HG03460 (cell line): ENCODE data around the gene STX8.
"Not testable (repeated sequence)": the region's sequence is repeated elsewhere in the genome, so short reads cannot be mapped to it uniquely, and the experiment has no call there.

Experiments
- ATAC-seq: cut with Tn5 transposase; IDR thresholded peaks from one replicate; pipeline ENCODE4 v1.9.1; 2021; ENCODE audit not compliant: unreplicated experiment

The STX8 gene

DNA sequence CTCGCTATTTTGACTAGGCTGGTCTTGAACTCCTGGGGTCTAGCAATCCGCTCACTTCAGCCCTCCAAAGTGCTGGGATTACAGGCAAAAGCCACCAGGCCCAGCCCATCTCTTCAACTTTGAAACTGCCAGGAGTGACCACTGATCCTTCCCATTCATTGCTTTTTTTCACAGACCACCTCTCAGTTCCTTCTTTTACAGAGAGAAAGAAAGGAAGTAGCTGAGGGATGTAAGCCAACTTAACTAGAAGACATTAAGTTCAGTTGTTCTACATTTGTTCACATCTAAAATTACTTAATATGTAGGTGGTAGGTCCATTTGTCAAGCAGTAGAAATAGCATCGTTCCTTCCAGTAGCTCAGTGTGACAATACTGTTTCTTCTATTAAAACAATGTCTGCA, 219.8 kb downstream of the STX8 start:
- no peak for ATAC-seq

DNA sequence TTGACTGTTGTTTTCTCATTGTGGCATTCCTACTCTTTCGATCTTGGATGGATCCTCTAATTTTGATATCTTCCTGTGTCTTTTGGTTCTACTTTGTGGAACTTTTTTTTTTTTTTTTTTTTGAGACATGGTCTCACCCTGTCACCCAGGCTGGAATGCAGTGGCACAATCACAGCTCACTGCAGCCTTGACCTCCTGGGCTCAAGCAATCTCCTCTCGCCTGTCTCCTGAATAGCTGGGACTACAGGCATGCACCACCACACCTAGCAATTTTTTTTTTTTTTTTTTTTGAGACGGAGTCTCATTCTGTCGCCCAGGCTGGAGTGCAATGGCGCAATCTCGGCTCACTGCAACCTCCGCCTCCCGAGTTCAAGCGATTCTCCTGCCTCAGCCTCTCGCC, 220.4 kb downstream of the STX8 start:
- not testable (repeated sequence) for ATAC-seq

DNA sequence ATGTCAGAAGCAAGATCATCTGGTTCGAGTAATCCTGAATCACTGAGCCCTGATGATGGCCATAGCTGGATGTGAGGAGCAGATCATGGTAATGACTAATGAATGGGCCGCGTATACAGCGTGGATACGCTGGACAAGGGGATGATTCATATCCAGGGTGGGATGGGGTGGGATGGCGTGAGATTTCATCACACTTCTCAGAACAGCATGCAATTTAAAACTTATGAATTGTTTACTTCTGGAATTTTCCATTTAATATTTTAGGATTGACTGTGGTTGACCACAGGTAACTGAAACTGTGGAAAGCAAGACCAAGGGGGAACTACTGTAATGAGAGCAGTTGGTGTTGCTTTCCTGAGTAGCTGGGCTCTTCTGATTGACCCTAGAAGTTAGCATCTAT, 225.5 kb downstream of the STX8 start:
- no peak for ATAC-seq

DNA sequence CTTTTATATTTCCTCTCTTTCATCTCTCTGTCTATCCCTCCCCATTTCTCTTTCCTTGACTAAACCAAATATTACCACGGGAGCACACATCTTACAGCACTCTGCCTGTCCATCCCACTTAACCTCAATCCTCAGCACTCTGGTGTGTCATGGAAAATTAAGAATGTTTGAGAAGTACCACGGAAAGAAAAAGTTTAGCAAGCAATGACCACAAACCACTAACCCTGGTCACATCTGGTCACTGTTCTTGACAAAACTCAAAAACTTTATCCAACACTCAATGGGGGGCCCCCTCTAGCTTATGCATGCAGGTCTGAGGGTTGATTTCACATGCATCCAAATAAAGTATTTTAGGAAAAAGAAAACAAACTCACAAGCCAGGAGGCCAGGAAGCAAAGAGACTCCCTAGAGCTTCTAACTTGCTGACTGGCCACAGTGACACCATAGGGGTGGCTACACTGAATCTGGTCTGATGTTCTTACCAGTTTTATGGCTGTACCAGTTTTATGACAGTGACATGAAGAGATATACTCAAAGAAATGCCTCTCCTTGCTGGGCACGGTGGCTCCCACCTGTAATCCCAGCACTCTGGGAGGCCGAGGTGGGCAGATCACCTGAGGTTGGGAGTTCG, 229.2 kb downstream of the STX8 start:
- no peak for ATAC-seq

DNA sequence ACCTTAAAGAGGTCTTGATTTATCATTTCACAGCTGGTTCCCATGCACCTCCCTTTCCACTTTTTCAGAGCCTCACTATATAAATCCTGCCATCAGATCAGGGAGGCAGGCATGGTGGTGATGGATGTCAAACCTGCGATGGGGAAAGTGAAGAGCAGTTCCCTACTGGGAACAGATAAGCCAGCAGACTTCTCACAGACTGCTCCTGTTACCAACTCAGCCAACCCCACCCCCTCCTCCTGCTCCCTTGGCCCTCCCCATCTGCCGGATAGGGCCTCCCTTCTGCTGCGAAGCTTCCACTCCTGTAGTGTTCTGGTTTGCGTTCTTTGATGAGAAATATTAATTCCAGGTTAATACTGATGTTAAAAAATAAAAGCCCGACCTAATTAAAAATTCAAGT, 232.1 kb downstream of the STX8 start:
- no peak for ATAC-seq

DNA sequence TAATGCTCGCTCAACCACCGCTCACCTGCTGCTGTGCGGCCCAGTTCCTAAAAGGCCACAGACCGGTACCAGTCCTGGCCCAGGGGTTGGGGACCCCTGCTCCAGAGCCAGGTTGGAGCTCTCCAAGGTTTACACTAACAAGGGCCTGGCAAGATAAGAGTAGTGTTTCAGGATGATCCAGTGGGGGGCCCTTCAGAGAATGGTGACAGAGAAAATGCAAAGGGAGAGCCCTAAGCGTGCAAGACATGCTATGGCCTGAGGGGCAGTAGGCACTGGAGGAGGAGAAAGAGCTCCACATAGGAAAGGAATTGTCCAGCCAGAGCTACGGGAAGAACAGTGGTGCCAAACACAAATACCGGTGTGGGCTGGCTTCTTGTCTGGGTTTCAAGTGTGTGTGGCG, 233.4 kb downstream of the STX8 start:
- ATAC-seq, result no peak

DNA sequence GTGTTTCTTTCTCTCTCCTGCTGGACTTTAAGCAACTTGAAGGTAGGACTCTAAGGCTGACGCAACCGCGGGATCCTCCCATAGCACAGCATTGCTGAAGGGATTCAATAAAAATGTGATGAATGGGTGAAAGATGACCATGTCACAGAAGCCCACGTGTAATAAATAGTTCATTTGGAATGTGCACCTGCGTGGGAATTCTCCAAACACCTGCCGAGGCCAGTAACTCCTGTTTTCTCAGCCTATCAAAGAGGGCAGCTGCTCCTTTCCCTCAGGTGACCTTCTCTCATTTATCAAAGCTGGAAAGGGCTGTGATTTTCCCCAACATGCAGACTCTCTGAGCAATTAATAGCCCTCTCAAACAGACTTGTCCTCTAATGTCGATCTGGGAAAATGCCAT, 235.7 kb downstream of the STX8 start:
- no peak for ATAC-seq

DNA sequence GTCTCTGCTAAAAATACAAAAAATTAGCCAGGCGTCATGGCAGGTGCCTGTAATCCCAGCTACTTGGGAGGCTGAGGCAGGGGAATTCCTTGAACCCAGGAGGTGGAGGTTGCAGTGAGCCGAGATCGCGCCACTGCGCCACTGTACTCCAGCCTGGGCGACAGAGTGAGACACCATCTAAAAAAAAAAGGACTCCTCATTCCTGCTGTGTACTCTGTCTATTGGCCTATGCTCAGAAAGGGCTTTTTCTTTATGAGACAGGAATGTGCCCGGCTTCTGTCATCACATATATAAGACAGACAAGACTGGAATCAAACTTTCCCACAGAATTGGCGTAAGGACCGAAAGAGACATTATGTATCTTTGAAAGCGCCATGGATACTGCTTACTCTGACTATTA, 236.1 kb downstream of the STX8 start:
- not testable (repeated sequence) for ATAC-seq

DNA sequence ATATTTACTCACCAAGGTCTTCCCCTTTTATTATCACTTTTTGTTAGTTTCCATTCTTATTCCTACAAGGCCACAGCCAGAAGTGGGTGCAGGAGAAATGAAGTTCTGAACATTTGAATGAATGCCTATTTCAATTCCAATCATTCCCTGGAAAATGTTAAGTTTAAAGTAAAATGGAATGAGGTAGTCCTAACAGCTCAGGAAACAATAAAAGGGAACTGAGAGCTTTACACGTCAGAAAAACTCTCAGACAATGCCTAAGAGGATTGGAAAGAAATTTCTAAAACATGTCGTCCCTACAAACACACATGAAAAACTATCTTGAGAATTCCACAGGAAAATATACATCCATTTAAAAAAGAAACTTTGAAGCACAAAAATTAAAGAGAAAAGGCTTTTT, 238.8 kb downstream of the STX8 start:
- ATAC-seq, result no peak

DNA sequence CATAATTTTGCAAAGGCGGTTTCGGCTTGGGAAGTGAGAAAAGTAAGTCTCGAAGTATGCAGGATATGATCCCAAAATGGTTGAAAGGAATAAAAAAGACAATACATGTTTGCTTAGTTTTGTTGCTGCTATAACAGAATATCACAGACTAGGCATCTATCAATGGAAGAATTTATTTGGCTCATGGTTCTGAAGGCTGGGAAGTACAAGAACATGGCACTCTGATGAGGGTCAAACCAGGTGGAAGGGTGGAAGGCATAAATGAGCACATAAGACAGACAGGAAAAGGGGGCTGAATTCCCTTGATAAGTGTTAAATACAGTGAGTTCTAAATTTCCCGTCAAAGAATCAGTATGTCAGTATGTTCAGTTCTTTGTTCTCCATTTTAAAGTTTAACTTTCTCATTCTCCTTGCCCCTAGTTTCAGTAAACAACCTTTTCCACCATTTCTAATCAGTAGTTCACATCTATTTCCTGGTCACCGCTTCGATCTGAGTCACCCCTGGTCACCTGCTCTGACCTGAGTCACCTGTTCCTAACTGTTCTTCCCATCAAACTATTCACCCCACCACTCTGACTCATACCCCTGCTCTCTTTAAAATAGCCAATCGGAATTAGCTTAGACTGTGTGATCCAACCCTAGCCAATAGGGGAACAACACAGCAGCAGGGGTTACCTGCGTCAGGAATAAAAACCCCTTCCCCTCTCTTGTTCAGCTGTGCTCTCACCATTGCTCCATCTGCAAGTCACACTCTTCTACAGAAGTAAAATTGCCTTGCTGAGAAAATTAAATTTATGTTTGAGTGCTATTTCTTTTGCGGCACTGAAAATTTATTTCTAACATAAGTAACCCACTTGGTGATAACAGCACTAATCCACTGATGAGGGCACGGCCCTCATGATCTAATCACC, 240.8 kb downstream of the STX8 start:
- ATAC-seq, result no peak

DNA sequence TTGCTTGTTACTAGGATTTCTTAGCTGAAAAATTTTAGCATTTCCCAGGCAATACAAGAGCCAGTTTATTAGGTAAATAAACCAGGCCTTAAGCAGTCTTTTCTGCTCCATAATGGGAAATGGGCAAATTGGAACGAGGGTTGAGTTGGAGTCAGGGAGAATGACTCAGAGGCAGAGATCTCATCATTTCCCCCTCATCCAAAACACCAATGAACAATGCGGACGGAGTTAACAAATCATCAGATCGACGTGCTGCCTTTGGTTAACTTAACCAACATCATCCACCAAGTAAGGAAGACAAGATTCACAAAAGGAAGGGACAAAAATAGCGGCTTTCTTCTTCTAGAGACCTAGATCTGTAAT, 243.5 kb downstream of the STX8 start:
- no peak for ATAC-seq

DNA sequence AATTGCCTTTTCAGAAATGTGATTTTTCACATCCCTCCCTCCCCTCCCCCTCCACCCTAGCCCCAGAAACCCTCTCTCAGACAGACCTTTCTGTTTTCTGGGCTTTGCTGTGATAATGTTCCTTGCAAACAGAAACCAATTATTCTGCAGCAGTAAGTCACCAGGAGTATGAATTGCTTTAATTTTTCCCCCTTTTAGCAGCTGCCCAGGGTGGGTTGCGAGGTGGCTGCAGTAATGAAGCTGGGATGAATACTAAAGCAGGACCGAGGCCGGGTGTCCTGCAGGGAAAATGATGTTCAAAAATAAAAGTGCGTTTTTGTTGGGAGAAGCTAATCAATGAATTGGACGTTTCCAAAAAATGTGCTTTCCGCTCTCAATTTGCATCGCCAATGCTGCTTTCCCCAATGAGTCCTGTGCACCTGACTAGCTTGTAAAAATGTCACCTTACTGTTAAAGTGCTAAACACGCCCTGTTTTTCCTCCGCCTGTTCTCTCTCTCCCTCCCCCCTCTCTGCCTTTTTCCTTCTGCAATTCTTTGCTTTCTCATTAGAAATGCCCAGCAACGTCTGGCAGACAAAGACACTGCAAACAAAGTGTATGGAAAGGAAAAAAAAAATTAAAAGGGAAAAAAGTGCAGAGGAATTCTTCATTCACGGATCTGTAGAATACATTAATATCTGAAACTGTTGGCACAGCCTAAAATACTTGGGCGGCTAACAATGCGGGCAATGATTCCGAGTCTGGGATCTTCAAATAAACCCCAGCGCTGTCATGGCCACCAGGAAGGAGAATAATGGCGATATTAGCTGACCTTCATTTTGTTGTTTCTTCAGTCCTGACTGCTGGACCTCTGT, 244.1 kb downstream of the STX8 start:
- no peak for ATAC-seq

DNA sequence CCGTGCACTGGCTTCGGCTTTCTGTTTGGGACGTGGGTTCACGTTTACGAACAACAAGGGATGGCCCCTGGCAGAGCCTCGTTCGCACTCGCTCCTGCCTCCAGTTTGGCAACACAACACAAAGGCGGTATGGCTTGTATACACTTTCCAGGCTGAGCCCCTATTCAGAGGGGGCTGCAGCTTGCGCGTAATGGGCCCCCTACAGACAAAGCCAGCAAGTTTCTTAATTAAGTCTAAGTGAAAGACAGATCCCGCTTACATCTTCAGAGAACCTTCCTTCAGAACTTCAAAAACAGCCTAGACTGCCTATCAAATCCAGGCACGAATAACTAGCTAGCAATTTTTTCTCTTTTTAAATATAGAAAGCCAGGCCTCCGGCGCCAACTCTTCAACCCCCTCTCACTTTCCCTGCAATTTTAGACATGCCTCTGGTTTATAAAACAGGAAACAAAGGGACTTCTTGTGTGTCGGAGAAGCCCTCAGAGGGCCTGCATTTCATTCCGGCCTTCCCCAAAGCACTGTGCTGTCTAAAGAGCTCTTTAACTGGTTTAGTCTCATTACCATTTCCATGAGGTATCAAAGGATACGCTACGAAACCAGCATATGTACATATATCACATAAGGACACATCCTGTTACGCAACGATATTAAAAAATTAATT, 244.9 kb downstream of the STX8 start:
- ATAC-seq, result no peak

DNA sequence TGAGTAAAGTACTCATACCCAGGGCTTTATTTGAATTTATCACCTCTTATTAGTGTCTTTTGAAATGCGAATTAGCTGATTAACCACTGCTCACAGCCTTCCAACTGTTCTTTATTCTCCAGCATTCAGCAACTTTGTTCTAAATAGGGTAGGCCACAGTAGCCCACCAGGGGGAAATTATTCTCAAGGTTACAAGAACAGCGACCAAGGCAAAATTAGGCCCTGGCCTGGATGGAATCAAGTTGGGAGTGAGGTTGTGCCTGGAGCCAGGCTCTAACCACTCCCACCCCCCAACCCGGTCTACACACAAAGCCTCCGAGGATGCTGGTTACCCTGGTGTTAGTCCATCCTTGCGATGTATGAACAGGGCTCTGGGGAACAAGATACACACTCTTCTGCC, 245.5 kb downstream of the STX8 start:
- ATAC-seq, result no peak

DNA sequence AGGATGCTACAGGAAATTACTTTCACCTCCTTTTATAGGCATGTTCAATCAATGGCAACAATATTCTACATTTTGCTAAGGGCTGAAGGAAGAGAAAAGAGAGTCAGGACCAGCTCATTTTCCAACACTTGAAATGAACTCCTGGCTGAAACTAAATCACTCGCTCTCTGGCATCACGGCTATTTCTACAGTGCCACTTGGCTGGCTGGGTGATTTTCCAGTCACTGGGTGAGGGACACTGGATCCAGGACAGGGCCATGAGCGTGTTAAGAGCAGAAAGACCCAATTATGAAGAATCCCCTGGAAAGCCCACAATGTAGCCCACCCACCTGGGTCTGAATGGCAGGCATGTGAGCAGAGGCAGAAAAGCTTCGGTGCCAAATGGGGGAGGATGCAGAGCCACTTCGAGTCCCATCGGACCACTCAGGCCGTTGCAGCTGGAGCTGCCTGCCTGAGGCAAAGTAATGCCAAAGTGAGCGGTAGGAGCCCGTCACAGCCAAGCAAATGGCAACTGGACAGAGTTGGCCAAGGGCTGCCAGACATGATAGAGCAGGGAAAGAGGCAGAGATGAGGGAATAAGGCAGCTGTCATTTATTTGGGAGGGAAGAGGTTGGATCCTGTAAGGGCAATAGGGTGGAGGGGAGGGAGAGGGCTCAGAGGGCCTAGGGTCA, 246.2 kb downstream of the STX8 start:
- no peak for ATAC-seq

DNA sequence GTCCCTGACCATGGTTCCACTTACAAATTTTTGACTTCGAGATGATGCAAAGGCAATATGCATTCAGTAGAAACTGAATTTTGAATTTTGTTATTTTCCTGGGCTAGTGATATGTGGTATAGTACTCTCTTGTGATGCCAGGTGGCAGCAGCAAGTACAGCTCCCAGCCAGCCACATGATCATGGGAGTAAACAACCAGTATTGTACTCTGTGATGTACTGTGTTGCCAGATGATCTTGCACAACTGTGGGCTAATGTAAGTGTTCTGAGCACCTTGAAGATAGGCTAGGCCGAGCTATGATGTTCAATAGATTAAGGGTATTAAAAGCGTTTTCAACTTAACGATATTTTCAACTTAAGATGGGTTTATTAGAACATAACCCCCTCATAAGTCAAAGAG, 250.8 kb downstream of the STX8 start:
- no peak for ATAC-seq

DNA sequence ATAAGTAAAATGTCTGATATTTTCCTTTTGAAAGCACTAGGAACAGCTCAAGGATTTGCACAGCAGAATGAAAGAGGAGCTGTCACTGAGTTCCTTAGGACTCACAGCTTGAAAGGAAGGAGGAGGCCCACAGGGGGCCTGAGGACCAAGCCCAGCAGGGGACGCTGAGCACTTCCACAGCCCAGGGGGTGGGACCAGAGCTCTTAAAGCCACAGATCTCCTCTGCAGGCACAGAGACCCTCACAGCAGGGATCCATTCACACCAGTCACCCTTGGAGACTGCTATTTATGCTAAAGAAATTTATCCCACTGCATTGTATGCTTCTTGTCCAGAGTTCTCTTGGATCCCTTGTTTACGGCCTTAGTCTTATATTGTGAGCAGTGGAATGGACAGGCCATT, 253.3 kb downstream of the STX8 start:
- ATAC-seq, result no peak

DNA sequence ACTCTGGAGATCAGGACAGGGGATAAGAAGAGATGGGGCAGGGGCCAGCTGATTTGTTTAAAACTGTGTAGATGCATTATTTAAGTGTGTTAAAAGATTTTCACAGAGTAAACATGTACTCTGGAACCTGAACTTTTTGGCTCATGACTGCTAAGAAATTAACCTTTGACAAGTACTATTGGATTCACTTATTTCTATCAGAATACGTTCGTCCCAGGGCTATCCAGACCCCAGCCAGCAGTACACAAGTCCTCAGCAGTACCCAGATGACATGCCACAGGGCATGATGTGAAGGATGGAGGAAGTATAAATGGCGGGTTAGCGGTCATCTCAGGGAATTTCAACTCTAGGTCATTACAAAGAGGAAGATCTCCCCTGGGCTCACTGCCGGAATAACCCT, 253.7 kb downstream of the STX8 start:
- ATAC-seq, result no peak

DNA sequence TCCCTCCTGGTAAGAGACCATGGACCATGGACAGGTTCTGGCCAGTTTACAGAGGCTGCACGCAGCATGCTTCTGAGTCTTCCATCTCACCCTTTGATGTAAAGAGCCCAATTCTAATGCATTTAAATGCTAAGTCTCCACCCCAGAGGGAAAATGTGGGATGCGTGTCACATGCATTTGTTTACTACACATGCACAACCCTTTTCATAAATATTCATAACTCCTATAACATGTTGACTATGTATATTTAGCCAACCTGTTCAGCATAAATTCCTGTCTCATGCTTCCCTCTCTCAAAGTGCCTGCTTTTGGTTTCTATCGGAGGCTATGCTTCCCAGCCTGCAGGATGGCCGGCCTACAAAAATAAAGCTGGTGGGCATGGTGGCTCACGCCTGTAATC, 260.3 kb downstream of the STX8 start:
- ATAC-seq, result no peak

DNA sequence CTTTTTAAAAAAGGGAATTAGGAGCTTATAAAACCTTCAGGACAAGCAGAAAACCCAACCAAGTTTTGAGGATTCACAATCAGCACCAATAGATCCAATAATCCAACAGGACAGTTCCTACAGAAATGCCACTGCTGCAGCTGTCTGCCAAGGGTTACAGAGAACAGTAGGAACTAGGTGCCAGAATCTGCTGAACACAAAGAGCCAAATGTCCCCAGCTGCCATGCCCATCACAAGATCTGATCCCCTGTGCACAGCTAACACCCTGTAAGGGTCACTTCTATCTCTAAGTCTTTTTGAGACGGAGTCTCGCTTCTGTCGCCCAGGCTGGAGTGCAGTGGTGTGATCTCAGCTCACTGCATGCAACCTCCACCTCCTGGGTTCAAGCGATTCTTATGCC, 262.3 kb downstream of the STX8 start:
- no peak for ATAC-seq

DNA sequence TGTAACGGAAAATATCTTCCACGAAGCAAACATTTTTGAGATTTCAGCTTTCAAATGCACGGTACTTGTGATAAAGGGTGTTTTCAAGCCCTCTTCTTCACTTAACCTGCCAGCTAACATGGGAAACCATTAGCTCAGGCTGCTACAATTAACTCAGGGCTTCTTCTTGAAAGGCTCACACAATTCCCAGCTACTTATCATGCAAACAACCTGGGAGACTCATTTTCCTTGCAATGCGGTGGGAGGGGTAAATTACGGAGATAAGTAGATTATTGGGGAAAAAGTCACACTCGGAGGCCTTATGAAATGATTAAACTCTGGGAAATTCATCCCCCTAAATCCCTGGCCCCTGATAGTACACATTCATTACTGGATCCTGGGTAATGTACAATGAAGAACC, 266.4 kb downstream of the STX8 start:
- ATAC-seq, result no peak
